ENCODE data around the gene LYPD1.
A peak's percentile ranks its signal among the peaks of the same experiment; 100 is the strongest.

The LYPD1 gene

GRCh38 chr2:132690664-132691303 is 20.8 kb upstream of the LYPD1 start:
- no peaks in the 10 kb centered on the region for H3K9me3 ChIP-seq (ENCODE audit: control insufficient read depth in 1 of 2, low read length in 2 of 2)
- H3K4me1 ChIP-seq (ENCODE audit: control insufficient read depth in 1 of 2, insufficient read depth in 2 of 2, low read length in 2 of 2), result no peaks in the 10 kb centered on the region
- no peak overlapping the region for H3K27ac ChIP-seq (ENCODE audit: low read length)
- no peaks in the 10 kb centered on the region for H3K36me3 ChIP-seq (ENCODE audit: control insufficient read depth in 1 of 2, insufficient read depth in 2 of 2, low read length in 2 of 2)
- no peaks in the 10 kb centered on the region for H3K27me3 ChIP-seq (ENCODE audit: low read depth, low read length)
- H3K4me3 ChIP-seq (ENCODE audit: low read depth in 1 of 2, low read length in 2 of 2), result no peak overlapping the region

GRCh38 chr2:132681766-132682165 is 11.8 kb upstream of the LYPD1 start:
- Histone ChIP-seq H3K36me3 (ENCODE audit: control insufficient read depth in 1 of 2, insufficient read depth in 2 of 2, low read length in 2 of 2) (no peaks in the 10 kb centered on the region), H3K9me3 (ENCODE audit: control insufficient read depth in 1 of 2, low read length in 2 of 2) (no peaks in the 10 kb centered on the region), H3K27me3 (ENCODE audit: low read depth, low read length) (no peaks in the 10 kb centered on the region), H3K27ac (ENCODE audit: low read length) (no peak overlapping the region), H3K4me1 (ENCODE audit: control insufficient read depth in 1 of 2, insufficient read depth in 2 of 2, low read length in 2 of 2) (no peaks in the 10 kb centered on the region), H3K4me3 (ENCODE audit: low read depth in 1 of 2, low read length in 2 of 2) (no peak overlapping the region)

- H3K9me3 ChIP-seq (ENCODE audit: control insufficient read depth in 1 of 2, low read length in 2 of 2), result no peaks in the 10 kb centered on the region
- H3K36me3 ChIP-seq (ENCODE audit: control insufficient read depth in 1 of 2, insufficient read depth in 2 of 2, low read length in 2 of 2), result no peaks in the 10 kb centered on the region
- H3K4me1 ChIP-seq (ENCODE audit: control insufficient read depth in 1 of 2, insufficient read depth in 2 of 2, low read length in 2 of 2), result no peaks in the 10 kb centered on the region
- no peak overlapping the region for H3K4me3 ChIP-seq (ENCODE audit: low read depth in 1 of 2, low read length in 2 of 2)
- H3K27me3 ChIP-seq (ENCODE audit: low read depth, low read length), result no peaks in the 10 kb centered on the region
- H3K27ac ChIP-seq (ENCODE audit: low read length), result no peak overlapping the region
Measured at GRCh38 chr2:132680544-132680943, 10.5 kb upstream of the LYPD1 start.

GRCh38 chr2:132678483-132678882 is 8.5 kb upstream of the LYPD1 start:
- no peaks in the 10 kb centered on the region for H3K36me3 ChIP-seq (ENCODE audit: control insufficient read depth in 1 of 2, insufficient read depth in 2 of 2, low read length in 2 of 2)
- H3K27me3 ChIP-seq (ENCODE audit: low read depth, low read length), result no peaks in the 10 kb centered on the region
- no peak overlapping the region for H3K27ac ChIP-seq (ENCODE audit: low read length)
- H3K9me3 ChIP-seq (ENCODE audit: control insufficient read depth in 1 of 2, low read length in 2 of 2), result no peaks in the 10 kb centered on the region
- no peaks in the 10 kb centered on the region for H3K4me1 ChIP-seq (ENCODE audit: control insufficient read depth in 1 of 2, insufficient read depth in 2 of 2, low read length in 2 of 2)
- H3K4me3 ChIP-seq (ENCODE audit: low read depth in 1 of 2, low read length in 2 of 2), result no peak overlapping the region

- Histone ChIP-seq H3K27ac (ENCODE audit: low read length) (no peak overlapping the region), H3K4me1 (ENCODE audit: control insufficient read depth in 1 of 2, insufficient read depth in 2 of 2, low read length in 2 of 2) (no peaks in the 10 kb centered on the region), H3K27me3 (ENCODE audit: low read depth, low read length) (no peaks in the 10 kb centered on the region), H3K9me3 (ENCODE audit: control insufficient read depth in 1 of 2, low read length in 2 of 2) (no peaks in the 10 kb centered on the region), H3K36me3 (ENCODE audit: control insufficient read depth in 1 of 2, insufficient read depth in 2 of 2, low read length in 2 of 2) (no peaks in the 10 kb centered on the region), H3K4me3 (ENCODE audit: low read depth in 1 of 2, low read length in 2 of 2) (no peak overlapping the region)
Measured at GRCh38 chr2:132677661-132678060, 7.7 kb upstream of the LYPD1 start.

GRCh38 chr2:132676999-132677398 is 7.0 kb upstream of the LYPD1 start:
- no peaks in the 10 kb centered on the region for H3K36me3 ChIP-seq (ENCODE audit: control insufficient read depth in 1 of 2, insufficient read depth in 2 of 2, low read length in 2 of 2)
- H3K27ac ChIP-seq (ENCODE audit: low read length), result no peak overlapping the region
- no peak overlapping the region for H3K4me3 ChIP-seq (ENCODE audit: low read depth in 1 of 2, low read length in 2 of 2)
- no peaks in the 10 kb centered on the region for H3K9me3 ChIP-seq (ENCODE audit: control insufficient read depth in 1 of 2, low read length in 2 of 2)
- H3K27me3 ChIP-seq (ENCODE audit: low read depth, low read length), result no peaks in the 10 kb centered on the region
- no peaks in the 10 kb centered on the region for H3K4me1 ChIP-seq (ENCODE audit: control insufficient read depth in 1 of 2, insufficient read depth in 2 of 2, low read length in 2 of 2)

GRCh38 chr2:132671151-132671835 is 1.3 kb upstream of the LYPD1 start:
- Histone ChIP-seq H3K27me3 (ENCODE audit: low read depth, low read length) (peaks cover 13% of the 10 kb centered on the region), H3K9me3 (ENCODE audit: control insufficient read depth in 1 of 2, low read length in 2 of 2) (no peaks in the 10 kb centered on the region), H3K4me1 (ENCODE audit: control insufficient read depth in 1 of 2, insufficient read depth in 2 of 2, low read length in 2 of 2) (peaks cover 0 to 34% of the 10 kb centered on the region in 2 donors), H3K36me3 (ENCODE audit: control insufficient read depth in 1 of 2, insufficient read depth in 2 of 2, low read length in 2 of 2) (no peaks in the 10 kb centered on the region), H3K27ac (ENCODE audit: low read length) (no peak overlapping the region), H3K4me3 (ENCODE audit: low read depth in 1 of 2, low read length in 2 of 2) (peak overlapping the region; percentile 28 to 73)

GRCh38 chr2:132670496-132671150 is 618 bp upstream of the LYPD1 start:
- peaks cover 13% of the 10 kb centered on the region for H3K27me3 ChIP-seq (ENCODE audit: low read depth, low read length)

GRCh38 chr2:132668987-132669907 is 758 bp downstream of the LYPD1 start:
- H3K4me3 ChIP-seq (ENCODE audit: low read depth in 1 of 2, low read length in 2 of 2), result peak overlapping the region; percentile 28 to 73
- peaks cover 13% of the 10 kb centered on the region for H3K27me3 ChIP-seq (ENCODE audit: low read depth, low read length)
- H3K27ac ChIP-seq (ENCODE audit: low read length), result no peak overlapping the region
- H3K4me1 ChIP-seq (ENCODE audit: control insufficient read depth in 1 of 2, insufficient read depth in 2 of 2, low read length in 2 of 2), result peaks cover 0 to 34% of the 10 kb centered on the region in 2 donors
- H3K36me3 ChIP-seq (ENCODE audit: control insufficient read depth in 1 of 2, insufficient read depth in 2 of 2, low read length in 2 of 2), result no peaks in the 10 kb centered on the region
- H3K9me3 ChIP-seq (ENCODE audit: control insufficient read depth in 1 of 2, low read length in 2 of 2), result no peaks in the 10 kb centered on the region

More at GRCh38 chr2:132670496-132671150, 618 bp upstream of the LYPD1 start:
- Histone ChIP-seq H3K27ac (ENCODE audit: low read length) (no peak overlapping the region), H3K36me3 (ENCODE audit: control insufficient read depth in 1 of 2, insufficient read depth in 2 of 2, low read length in 2 of 2) (no peaks in the 10 kb centered on the region), H3K4me1 (ENCODE audit: control insufficient read depth in 1 of 2, insufficient read depth in 2 of 2, low read length in 2 of 2) (peaks cover 0 to 34% of the 10 kb centered on the region in 2 donors), H3K9me3 (ENCODE audit: control insufficient read depth in 1 of 2, low read length in 2 of 2) (no peaks in the 10 kb centered on the region), H3K4me3 (ENCODE audit: low read depth in 1 of 2, low read length in 2 of 2) (peak overlapping the region; percentile 28 to 73)

- Histone ChIP-seq H3K27ac (ENCODE audit: low read length) (no peak overlapping the region), H3K9me3 (ENCODE audit: control insufficient read depth in 1 of 2, low read length in 2 of 2) (no peaks in the 10 kb centered on the region), H3K4me1 (ENCODE audit: control insufficient read depth in 1 of 2, insufficient read depth in 2 of 2, low read length in 2 of 2) (peaks cover 0 to 34% of the 10 kb centered on the region in 2 donors), H3K27me3 (ENCODE audit: low read depth, low read length) (peaks cover 13% of the 10 kb centered on the region), H3K36me3 (ENCODE audit: control insufficient read depth in 1 of 2, insufficient read depth in 2 of 2, low read length in 2 of 2) (no peaks in the 10 kb centered on the region), H3K4me3 (ENCODE audit: low read depth in 1 of 2, low read length in 2 of 2) (peak overlapping the region in 1 of 2 donors; percentile 73)
Measured at GRCh38 chr2:132668189-132668823, 1.7 kb downstream of the LYPD1 start.
